HCT116 (cell line): ENCODE data around the gene COL23A1. TPM values are rescaled to one million over a fixed set of nuclear protein-coding genes. Genes with fewer than 3 reads are reported as not detected.

Source experiments
- ATAC-seq: fragments of 200-7000 bp; cut with Tn5 transposase; 2 replicates; pipeline ENCODE4 v1.9.1; 2020; ENCODE audit warnings: mild to moderate bottlenecking, moderate library complexity
- BruUV-seq: library from RNA; stranded (reverse); fragments of 400-500 nt; replicated peaks from 2 replicates; lab custom pipeline; 2021; lab: Mats Ljungman, UMichigan
- CTCF ChIA-PET: fragments of 300-600 bp; sonication (Branson Sonifier 250); formaldehyde crosslinking; loops from one replicate; lab custom pipeline; 2021; ENCODE audit warnings: antibody characterized with exemption; lab: Charles Lee
- POLR2A ChIA-PET: fragments of 300-600, 350-600 bp; sonication (Branson Sonifier 250); formaldehyde crosslinking; loops from one replicate; lab custom pipeline; 2021; ENCODE audit warnings: antibody characterized with exemption; lab: Charles Lee
- RAD21 ChIA-PET, 2 experiments: fragments of 300-600 bp; sonication (Branson Sonifier 250); formaldehyde crosslinking; loops; one replicate each; lab custom pipeline; 2023; ENCODE audit warnings: low total read pairs in 2 of 2; ENCODE audit not compliant: uncharacterized antibody in 2 of 2, unreplicated experiment in 2 of 2, low non-redundant PET in 1 of 2; lab: Charles Lee
- DNase-seq: peaks from one replicate; pipeline ENCODE4 v3.0.0-alpha.2; 2010; ENCODE audit warnings: low read depth, low spot score
- H2AFZ ChIP-seq: fragments of 200-600 bp; shearing (Covaris generic), sonication (generic); 2 replicates; pipeline ENCODE4 v1.6.1; 2017; ENCODE audit warnings: low read depth, mixed run types, mixed read lengths, antibody characterized with exemption, low read length; ENCODE audit not compliant: poor library complexity, severe bottlenecking
- H3K27ac ChIP-seq: 2 replicates; pipeline ENCODE4 v1.5.1; 2012; ENCODE audit warnings: low read depth, low read length
- H3K27me3 ChIP-seq: fragments of 200-600 bp; sonication (generic); 2 replicates; pipeline ENCODE4 v1.6.1; 2016; ENCODE audit warnings: mixed run types, low read length, mixed read lengths; ENCODE audit not compliant: insufficient read depth
- H3K36me3 ChIP-seq, 2 experiments: fragments of 200-500 bp in 1 of 2; fragments of 200-600 bp in 1 of 2; sonication (Bioruptor generic) in 1 of 2; sonication (generic) in 1 of 2; 2 replicates each; pipeline versions ENCODE4 v1.5.1 to v1.6.1; 2014 to 2016; ENCODE audit warnings: low read length in 2 of 2, inconsistent platforms in 1 of 2, mixed read lengths in 1 of 2, mixed run types in 1 of 2; ENCODE audit not compliant: insufficient read depth in 2 of 2, control insufficient read depth in 1 of 2
- H3K4me1 ChIP-seq, 2 experiments: fragments of 200-600 bp in 1 of 2; sonication (generic) in 1 of 2; 2 replicates each; pipeline versions ENCODE4 v1.5.1 to v1.6.1; 2012 to 2017; ENCODE audit warnings: low read length in 2 of 2, inconsistent platforms in 1 of 2, mild to moderate bottlenecking in 1 of 2, mixed read lengths in 1 of 2, mixed run types in 1 of 2, moderate library complexity in 1 of 2; ENCODE audit not compliant: insufficient read depth in 2 of 2, control insufficient read depth in 1 of 2
- H3K4me2 ChIP-seq: fragments of 200-600 bp; sonication (generic); 2 replicates; pipeline ENCODE4 v1.6.1; 2017; ENCODE audit warnings: mixed run types, low read length, mixed read lengths
- H3K4me3 ChIP-seq, 2 experiments: fragments of 200-600 bp in 1 of 2; sonication (generic) in 1 of 2; replicated peaks in 1 of 2; 2 replicates each; pipeline ENCODE4 v1.5.1; 2011 to 2016; ENCODE audit warnings: low read length in 2 of 2, control low read depth in 1 of 2, low read depth in 1 of 2, mild to moderate bottlenecking in 1 of 2, mixed read lengths in 1 of 2, mixed run types in 1 of 2
- H3K79me2 ChIP-seq: fragments of 200-600 bp; sonication (generic); 2 replicates; pipeline ENCODE4 v1.6.1; 2017; ENCODE audit warnings: mild to moderate bottlenecking, mixed run types, low read length, moderate library complexity, mixed read lengths; ENCODE audit not compliant: insufficient read depth
- H3K9ac ChIP-seq: fragments of 200-600 bp; sonication (generic); 2 replicates; pipeline ENCODE4 v1.6.1; 2016; ENCODE audit warnings: low read length, mixed read lengths
- H3K9me2 ChIP-seq: fragments of 200-600 bp; sonication (generic), shearing (Covaris generic); 2 replicates; pipeline ENCODE4 v1.6.1; 2017; ENCODE audit warnings: mixed run types, mild to moderate bottlenecking, moderate library complexity; ENCODE audit not compliant: insufficient read depth
- H3K9me3 ChIP-seq, 2 experiments: fragments of 200-500 bp in 1 of 2; fragments of 200-600 bp in 1 of 2; sonication (Bioruptor generic) in 1 of 2; sonication (generic) in 1 of 2; 2 replicates each; pipeline ENCODE4 v1.6.1; 2014 to 2017; ENCODE audit warnings: low read length in 2 of 2, mixed read lengths in 2 of 2, inconsistent platforms in 1 of 2, low read depth in 1 of 2, mild to moderate bottlenecking in 1 of 2, mixed run types in 1 of 2, moderate library complexity in 1 of 2; ENCODE audit not compliant: control insufficient read depth in 1 of 2, insufficient read depth in 1 of 2
- H4K20me1 ChIP-seq: fragments of 200-600 bp; sonication (generic), shearing (Covaris generic); 2 replicates; pipeline ENCODE4 v1.6.1; 2017; ENCODE audit warnings: mixed run types, mild to moderate bottlenecking, moderate library complexity; ENCODE audit not compliant: insufficient read depth
- CBX3 ChIP-seq: IDR thresholded peaks from 2 replicates; pipeline ENCODE4 v1.6.1; 2012; ENCODE audit warnings: low read depth
- POLR2A ChIP-seq: IDR thresholded peaks from 2 replicates; pipeline ENCODE4 v1.7.0; 2011; ENCODE audit warnings: borderline replicate concordance; ENCODE audit not compliant: insufficient read depth, insufficient read length; ENCODE audit errors: extremely low read depth
- RAD21 ChIP-seq: IDR thresholded peaks from 2 replicates; pipeline ENCODE4 v1.6.1; 2012; ENCODE audit warnings: low read depth, mild to moderate bottlenecking
- SIN3A ChIP-seq: IDR thresholded peaks from 2 replicates; pipeline ENCODE4 v1.6.1; 2012; ENCODE audit warnings: low read depth
- SP1 ChIP-seq: IDR thresholded peaks from 2 replicates; pipeline ENCODE4 v1.6.1; 2012; ENCODE audit warnings: low read depth
- intact Hi-C: fragments of 100-400 bp; cut with micrococcal nuclease; formaldehyde crosslinking; loops from 2 replicates; pipeline ENCODE4 v1.10.0; 2022
- total RNA-seq: library from RNA; stranded (reverse); gene quantifications from one replicate; pipeline ENCODE4 v1.2.1, GENCODE V29; 2021; ENCODE audit not compliant: unreplicated experiment
- TF ChIP-seq, protein P1 (sequence below), 3 experiments: fragments of 200-600 bp in 1 of 3; sonication (generic) in 1 of 3; IDR thresholded peaks in 2 of 3; conservative IDR thresholded peaks in 1 of 3; 2 replicates each; pipeline ENCODE4 v1.5.1; 2012 to 2017; ENCODE audit warnings: low read depth in 2 of 3, low read length in 2 of 3, antibody characterized with exemption in 1 of 3, borderline replicate concordance in 1 of 3, control low read depth in 1 of 3, mild to moderate bottlenecking in 1 of 3, mixed read lengths in 1 of 3, mixed run types in 1 of 3, moderate library complexity in 1 of 3; ENCODE audit not compliant: insufficient read depth in 1 of 3
- TF ChIP-seq, protein P2 (sequence below): IDR thresholded peaks from 2 replicates; pipeline ENCODE4 v1.6.1; 2012

COL23A1 gene
- total RNA-seq, 1 experiment from 2014 or later = not detected

DNA sequence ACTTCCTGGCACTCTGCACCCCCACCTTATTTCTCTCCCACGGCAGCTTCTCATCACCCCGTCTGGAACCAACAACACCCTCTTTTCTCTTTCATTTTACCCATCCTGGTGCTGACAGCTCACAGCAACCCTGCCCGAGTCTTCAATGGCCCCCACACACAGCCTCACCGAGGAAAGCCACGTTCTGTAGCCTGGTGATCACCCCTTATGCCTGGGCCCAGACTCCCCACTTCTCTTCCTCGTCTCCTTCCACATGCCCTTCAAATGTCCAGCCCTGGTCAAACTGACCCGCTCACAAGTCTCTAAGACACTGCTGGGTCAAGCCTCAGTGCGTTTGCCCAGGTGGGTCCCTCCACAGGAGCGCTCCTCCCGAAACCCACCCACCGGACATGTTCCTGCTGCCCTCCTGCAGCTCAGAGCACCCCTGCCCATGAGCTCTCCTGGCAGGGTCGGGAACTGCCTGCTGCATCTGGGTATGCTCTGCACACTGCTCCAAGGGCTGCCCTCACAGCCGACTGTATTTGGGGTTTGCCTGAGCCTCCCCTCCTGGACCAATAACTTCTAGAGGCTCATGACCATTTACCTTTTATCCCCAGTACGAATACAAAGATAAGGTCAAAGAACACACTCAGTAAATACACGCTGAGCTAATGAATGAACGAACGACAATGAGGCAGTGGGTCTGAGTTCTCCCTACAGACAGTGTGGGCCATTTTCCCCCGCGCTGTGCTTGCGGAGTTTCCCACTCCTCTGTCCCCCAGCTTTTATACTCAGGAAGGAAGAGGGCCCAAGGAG, 202.9 kb downstream of the COL23A1 start (continued):
- TF ChIP-seq, protein P1, sequence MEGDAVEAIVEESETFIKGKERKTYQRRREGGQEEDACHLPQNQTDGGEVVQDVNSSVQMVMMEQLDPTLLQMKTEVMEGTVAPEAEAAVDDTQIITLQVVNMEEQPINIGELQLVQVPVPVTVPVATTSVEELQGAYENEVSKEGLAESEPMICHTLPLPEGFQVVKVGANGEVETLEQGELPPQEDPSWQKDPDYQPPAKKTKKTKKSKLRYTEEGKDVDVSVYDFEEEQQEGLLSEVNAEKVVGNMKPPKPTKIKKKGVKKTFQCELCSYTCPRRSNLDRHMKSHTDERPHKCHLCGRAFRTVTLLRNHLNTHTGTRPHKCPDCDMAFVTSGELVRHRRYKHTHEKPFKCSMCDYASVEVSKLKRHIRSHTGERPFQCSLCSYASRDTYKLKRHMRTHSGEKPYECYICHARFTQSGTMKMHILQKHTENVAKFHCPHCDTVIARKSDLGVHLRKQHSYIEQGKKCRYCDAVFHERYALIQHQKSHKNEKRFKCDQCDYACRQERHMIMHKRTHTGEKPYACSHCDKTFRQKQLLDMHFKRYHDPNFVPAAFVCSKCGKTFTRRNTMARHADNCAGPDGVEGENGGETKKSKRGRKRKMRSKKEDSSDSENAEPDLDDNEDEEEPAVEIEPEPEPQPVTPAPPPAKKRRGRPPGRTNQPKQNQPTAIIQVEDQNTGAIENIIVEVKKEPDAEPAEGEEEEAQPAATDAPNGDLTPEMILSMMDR (IDR thresholded peaks at IDR 0.05 in 2 of 3, conservative IDR thresholded peaks at IDR 0.05 in 1 of 3; ENCODE audit: borderline replicate concordance in 1 of 3, insufficient read depth in 1 of 3, low read depth in 2 of 3, low read length in 2 of 3) = no peak
- TF ChIP-seq SP1 (no peak), RAD21 (no peak), CBX3 (no peak), SIN3A (no peak)

DNA sequence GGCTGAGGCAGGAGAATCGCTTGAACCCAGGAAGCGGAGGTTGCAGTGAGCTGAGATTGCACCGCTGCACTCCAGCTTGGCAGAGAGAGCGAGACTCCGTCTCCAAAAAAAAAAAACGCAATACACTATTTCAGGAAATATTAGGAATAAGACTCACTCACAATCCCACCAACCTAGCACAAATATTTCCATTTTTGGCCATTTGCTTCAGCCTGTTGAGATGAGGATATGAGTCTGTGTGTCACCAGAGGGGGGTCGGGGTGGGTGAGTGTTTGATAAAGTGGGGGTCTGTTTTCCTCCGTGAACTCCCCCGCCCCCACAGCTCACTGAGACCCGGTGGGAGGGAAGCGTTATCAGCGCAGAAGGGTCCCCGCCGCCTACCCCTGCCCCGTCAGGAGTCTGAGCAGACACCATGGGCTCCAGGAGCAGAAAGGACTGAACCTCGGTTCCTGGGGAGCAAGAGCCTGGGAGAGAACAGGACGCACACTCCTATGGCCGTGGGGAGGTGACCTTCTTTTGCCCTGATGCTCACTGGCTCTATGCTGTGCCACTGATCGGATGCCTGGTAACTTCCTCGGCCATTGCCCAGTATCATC, 203.8 kb downstream of the COL23A1 start:
- DNase-seq (no peak), ATAC-seq (no peak)
- ChIA-PET CTCF (no interaction called here), RAD21 (no interaction called here), POLR2A (no interaction called here)
- H3K4me2 ChIP-seq = no peak overlapping the region
- peaks cover 0 to 6% of the 10 kb centered on the region in 2 experiments; a peak in 1 of 4 replicates for H3K4me1 ChIP-seq
- H3K27ac ChIP-seq = no peak overlapping the region
- TF ChIP-seq SP1 = no peak
- TF ChIP-seq, protein P2, sequence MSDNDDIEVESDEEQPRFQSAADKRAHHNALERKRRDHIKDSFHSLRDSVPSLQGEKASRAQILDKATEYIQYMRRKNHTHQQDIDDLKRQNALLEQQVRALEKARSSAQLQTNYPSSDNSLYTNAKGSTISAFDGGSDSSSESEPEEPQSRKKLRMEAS = no peak
- no peak for TF ChIP-seq POLR2A
- no peak overlapping the region for H2AFZ ChIP-seq
- H3K9me2 ChIP-seq = no peaks in the 10 kb centered on the region
- H3K79me2 ChIP-seq = no peaks in the 10 kb centered on the region
- no peaks in the 10 kb centered on the region for H3K9me3 ChIP-seq
- peaks cover 23% of the 10 kb centered on the region for H3K27me3 ChIP-seq
- H3K36me3 ChIP-seq = no peaks in the 10 kb centered on the region
- no peaks in the 10 kb centered on the region for H4K20me1 ChIP-seq
- BruUV-seq = no TSS peak
- no peak overlapping the region for H3K4me3 ChIP-seq
- no peak overlapping the region for H3K9ac ChIP-seq
- intact Hi-C loops = no loop called here
